Activated CD8-positive, alpha-beta memory T cell treated with anti-CD3 and anti-CD28 coated beads for 36 hours (primary cell): Measurements from ENCODE around the gene STIMATE. TPM values are rescaled to one million over a fixed set of nuclear protein-coding genes. Genes with fewer than 3 reads are reported as not detected.

Experiments
- CTCF ChIA-PET: fragments of 350-600 bp; sonication (Branson Sonifier 250); formaldehyde crosslinking; loops from one replicate; lab custom pipeline; 2021; ENCODE audit warnings: antibody characterized with exemption; lab: Charles Lee
- POLR2A ChIA-PET: fragments of 350-600 bp; sonication (Branson Sonifier 250); formaldehyde crosslinking; loops from one replicate; lab custom pipeline; 2021; ENCODE audit warnings: antibody characterized with exemption; lab: Charles Lee
- total RNA-seq, 2 experiments: library from RNA; stranded (reverse); gene quantifications; one replicate each; pipeline ENCODE4 v1.2.3, GENCODE V29; 2021

The STIMATE gene
- total RNA-seq, 2 experiments from 2014 or later, result 36.1 to 39.8 TPM

GRCh38 chr3:52847726-52848125 lies 49.6 kb downstream of the STIMATE start:
- CTCF ChIA-PET, result interaction anchor here (1.6 kb wide), 1 partner anchor 10 kb away, joined by 4 read pairs; no protein-coding TSS in a partner anchor
- POLR2A ChIA-PET, result no interaction called here

- POLR2A ChIA-PET, result no interaction called here
- CTCF ChIA-PET, result no interaction called here
Observed at GRCh38 chr3:52847241-52847640, 50.1 kb downstream of the STIMATE start.

GRCh38 chr3:52846432-52846965 lies 50.8 kb downstream of the STIMATE start:
- CTCF ChIA-PET, result interaction anchor here (1.2 kb wide), 1 partner anchor 49 kb away, joined by 3 read pairs; no protein-coding TSS in a partner anchor
- POLR2A ChIA-PET, result no interaction called here

- CTCF ChIA-PET, result interaction anchor here (0.8 to 1.6 kb wide), 4 partner anchors 21 to 89 kb away, joined by 3 to 4 read pairs (median 3); no protein-coding TSS in a partner anchor
- POLR2A ChIA-PET, result interaction anchor here (0.5 kb wide), 1 partner anchor 91 kb away, joined by 5 read pairs; no protein-coding TSS in a partner anchor
Observed at GRCh38 chr3:52845691-52846431, 51.5 kb downstream of the STIMATE start.

- ChIA-PET CTCF (interaction anchor here (1.2 to 1.6 kb wide), 3 partner anchors 22 to 70 kb away, joined by 3 to 4 read pairs (median 3); no protein-coding TSS in a partner anchor), POLR2A (interaction anchor here (0.5 kb wide), 1 partner anchor 91 kb away, joined by 5 read pairs; no protein-coding TSS in a partner anchor)
Observed at GRCh38 chr3:52845157-52845556, 52.2 kb downstream of the STIMATE start.

- POLR2A ChIA-PET, result no interaction called here
- CTCF ChIA-PET, result interaction anchor here (1.5 to 1.6 kb wide), 2 partner anchors 23 to 70 kb away, joined by 3 to 4 read pairs; no protein-coding TSS in a partner anchor
Observed at GRCh38 chr3:52844290-52844975, 52.9 kb downstream of the STIMATE start.

GRCh38 chr3:52843881-52844280 lies 53.5 kb downstream of the STIMATE start:
- ChIA-PET POLR2A (no interaction called here), CTCF (interaction anchor here (0.7 kb wide), 1 partner anchor 90 kb away, joined by 3 read pairs; no protein-coding TSS in a partner anchor)

- POLR2A ChIA-PET, result no interaction called here
- CTCF ChIA-PET, result interaction anchor here (0.7 kb wide), 1 partner anchor 91 kb away, joined by 3 read pairs; no protein-coding TSS in a partner anchor
Observed at GRCh38 chr3:52843108-52843865, 54.1 kb downstream of the STIMATE start.

- POLR2A ChIA-PET, result no interaction called here
- CTCF ChIA-PET, result no interaction called here
Observed at GRCh38 chr3:52842424-52842823, 54.9 kb downstream of the STIMATE start.

- ChIA-PET CTCF (interaction anchor here (0.9 kb wide), 1 partner anchor 43 kb away, joined by 3 read pairs; no protein-coding TSS in a partner anchor), POLR2A (no interaction called here)
Observed at GRCh38 chr3:52841981-52842340, 55.4 kb downstream of the STIMATE start.

- ChIA-PET CTCF (interaction anchor here (0.9 kb wide), 1 partner anchor 43 kb away, joined by 3 read pairs; no protein-coding TSS in a partner anchor), POLR2A (interaction anchor here (0.6 kb wide), 1 partner anchor 242 kb away, joined by 8 read pairs; no protein-coding TSS in a partner anchor)
Observed at GRCh38 chr3:52841211-52841980, 56.0 kb downstream of the STIMATE start.

GRCh38 chr3:52839892-52840545 lies 57.3 kb downstream of the STIMATE start:
- ChIA-PET CTCF (no interaction called here), POLR2A (interaction anchor here (0.7 kb wide), 1 partner anchor 50 kb away, joined by 3 read pairs; no protein-coding TSS in a partner anchor)

GRCh38 chr3:52839268-52839575 lies 58.1 kb downstream of the STIMATE start:
- CTCF ChIA-PET, result no interaction called here

GRCh38 chr3:52838561-52839267 lies 58.6 kb downstream of the STIMATE start:
- ChIA-PET CTCF (interaction anchor here (1.1 to 1.5 kb wide), 2 partner anchors 10 to 191 kb away, joined by 3 to 4 read pairs; no protein-coding TSS in a partner anchor), POLR2A (no interaction called here)

More at GRCh38 chr3:52839268-52839575, 58.1 kb downstream of the STIMATE start:
- POLR2A ChIA-PET, result no interaction called here

GRCh38 chr3:52836986-52837385 lies 60.4 kb downstream of the STIMATE start:
- CTCF ChIA-PET, result interaction anchor here (1.5 kb wide), 1 partner anchor 11 kb away, joined by 4 read pairs; no protein-coding TSS in a partner anchor
- POLR2A ChIA-PET, result no interaction called here

- ChIA-PET CTCF (no interaction called here), POLR2A (no interaction called here)
Observed at GRCh38 chr3:52836471-52836845, 60.9 kb downstream of the STIMATE start.
